OCI-LY3 (cell line): Measurements from ENCODE around the gene PPP2R2D.

Source experiments
- H2AFZ ChIP-seq: fragments of 200-600, 300-600 bp; shearing (Covaris generic); 2 replicates; pipeline ENCODE4 v1.6.0; 2014; ENCODE audit warnings: antibody characterized with exemption, low read depth, low read length
- H3K27ac ChIP-seq: fragments of 200-600, 300-600 bp; sonication (generic); 2 replicates; pipeline ENCODE4 v1.5.1; 2014; ENCODE audit warnings: mild to moderate bottlenecking, low read length, moderate library complexity, mixed read lengths
- H3K27me3 ChIP-seq: fragments of 200-600, 300-600 bp; sonication (generic); 2 replicates; pipeline ENCODE4 v1.6.1; 2014; ENCODE audit warnings: low read depth, low read length, mixed read lengths
- H3K36me3 ChIP-seq: fragments of 200-600, 300-600 bp; sonication (generic); replicated peaks from 2 replicates; pipeline ENCODE3; 2014; ENCODE audit warnings: low read depth, low read length, mixed read lengths
- H3K4me1 ChIP-seq: fragments of 300-600, 200-600 bp; sonication (generic); 2 replicates; pipeline ENCODE4 v1.6.1; 2014; ENCODE audit warnings: low read length, mixed read lengths
- H3K4me2 ChIP-seq: fragments of 200-600, 300-600 bp; sonication (generic); 2 replicates; pipeline ENCODE4 v1.6.1; 2014; ENCODE audit warnings: low read length, mixed read lengths
- H3K4me3 ChIP-seq: fragments of 300-600, 200-600 bp; sonication (generic); 2 replicates; pipeline ENCODE4 v1.5.1; 2014; ENCODE audit warnings: antibody characterized with exemption, mild to moderate bottlenecking, low read length, moderate library complexity
- H3K79me2 ChIP-seq: fragments of 300-600, 200-600 bp; shearing (Covaris generic); 2 replicates; pipeline ENCODE4 v1.6.1; 2014; ENCODE audit warnings: mild to moderate bottlenecking, low read length, mixed read lengths
- H3K9ac ChIP-seq: fragments of 300-600, 200-600 bp; shearing (Covaris generic); 2 replicates; pipeline ENCODE4 v1.6.0; 2014; ENCODE audit warnings: mild to moderate bottlenecking, low read length, moderate library complexity
- H3K9me3 ChIP-seq: fragments of 200-600, 300-600 bp; shearing (Covaris generic); 2 replicates; pipeline ENCODE4 v1.6.1; 2014; ENCODE audit warnings: low read length, mixed read lengths; ENCODE audit not compliant: insufficient read depth
- H4K20me1 ChIP-seq: fragments of 200-600, 300-600 bp; sonication (generic); 2 replicates; pipeline ENCODE4 v1.6.1; 2016; ENCODE audit warnings: low read length, mixed read lengths; ENCODE audit not compliant: insufficient read depth
- EZH2phosphoT487 ChIP-seq: fragments of 200-600 bp; shearing (Covaris generic); IDR thresholded peaks from 2 replicates; pipeline ENCODE4 v1.6.1; 2018; ENCODE audit warnings: antibody characterized with exemption, mixed run types, low read depth
- TF ChIP-seq, protein P1 (sequence below): fragments of 200-600, 300-600 bp; sonication (generic); IDR thresholded peaks from 2 replicates; pipeline ENCODE4 v1.5.1; 2014; ENCODE audit warnings: antibody characterized with exemption, low read length, low read depth

PPP2R2D gene

DNA sequence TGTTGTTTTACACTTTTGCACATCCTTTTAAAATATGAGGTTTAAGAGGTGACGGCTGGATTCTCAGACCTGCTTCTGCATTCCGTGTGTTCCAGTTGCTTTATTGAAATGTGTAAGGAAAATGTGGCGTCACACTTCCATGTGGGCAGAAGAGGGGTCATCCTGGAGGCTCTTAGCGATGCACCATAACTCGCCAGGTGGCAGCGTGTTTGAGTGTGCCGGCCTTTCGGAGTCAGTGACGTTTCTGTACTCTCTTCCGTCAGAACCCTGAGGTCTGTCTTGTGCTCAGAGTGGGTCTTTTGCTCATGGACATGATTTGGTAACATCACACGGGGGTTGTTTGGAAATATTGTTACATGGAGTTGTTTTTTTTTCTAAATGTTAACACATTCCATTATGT is 9.1 kb downstream of the PPP2R2D start:
- Histone ChIP-seq H3K9ac (no peak overlapping the region), H3K27me3 (no peaks in the 10 kb centered on the region), H4K20me1 (peaks cover 68% of the 10 kb centered on the region), H3K4me2 (no peak overlapping the region), H2AFZ (no peak overlapping the region), H3K79me2 (peaks cover 96% of the 10 kb centered on the region), H3K4me3 (no peak overlapping the region), H3K4me1 (no peaks in the 10 kb centered on the region), H3K27ac (no peak overlapping the region), H3K36me3 (peaks cover 20% of the 10 kb centered on the region), H3K9me3 (no peaks in the 10 kb centered on the region)
- TF ChIP-seq EZH2phosphoT487 = no peak
- TF ChIP-seq, protein P1, sequence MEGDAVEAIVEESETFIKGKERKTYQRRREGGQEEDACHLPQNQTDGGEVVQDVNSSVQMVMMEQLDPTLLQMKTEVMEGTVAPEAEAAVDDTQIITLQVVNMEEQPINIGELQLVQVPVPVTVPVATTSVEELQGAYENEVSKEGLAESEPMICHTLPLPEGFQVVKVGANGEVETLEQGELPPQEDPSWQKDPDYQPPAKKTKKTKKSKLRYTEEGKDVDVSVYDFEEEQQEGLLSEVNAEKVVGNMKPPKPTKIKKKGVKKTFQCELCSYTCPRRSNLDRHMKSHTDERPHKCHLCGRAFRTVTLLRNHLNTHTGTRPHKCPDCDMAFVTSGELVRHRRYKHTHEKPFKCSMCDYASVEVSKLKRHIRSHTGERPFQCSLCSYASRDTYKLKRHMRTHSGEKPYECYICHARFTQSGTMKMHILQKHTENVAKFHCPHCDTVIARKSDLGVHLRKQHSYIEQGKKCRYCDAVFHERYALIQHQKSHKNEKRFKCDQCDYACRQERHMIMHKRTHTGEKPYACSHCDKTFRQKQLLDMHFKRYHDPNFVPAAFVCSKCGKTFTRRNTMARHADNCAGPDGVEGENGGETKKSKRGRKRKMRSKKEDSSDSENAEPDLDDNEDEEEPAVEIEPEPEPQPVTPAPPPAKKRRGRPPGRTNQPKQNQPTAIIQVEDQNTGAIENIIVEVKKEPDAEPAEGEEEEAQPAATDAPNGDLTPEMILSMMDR = no peak

DNA sequence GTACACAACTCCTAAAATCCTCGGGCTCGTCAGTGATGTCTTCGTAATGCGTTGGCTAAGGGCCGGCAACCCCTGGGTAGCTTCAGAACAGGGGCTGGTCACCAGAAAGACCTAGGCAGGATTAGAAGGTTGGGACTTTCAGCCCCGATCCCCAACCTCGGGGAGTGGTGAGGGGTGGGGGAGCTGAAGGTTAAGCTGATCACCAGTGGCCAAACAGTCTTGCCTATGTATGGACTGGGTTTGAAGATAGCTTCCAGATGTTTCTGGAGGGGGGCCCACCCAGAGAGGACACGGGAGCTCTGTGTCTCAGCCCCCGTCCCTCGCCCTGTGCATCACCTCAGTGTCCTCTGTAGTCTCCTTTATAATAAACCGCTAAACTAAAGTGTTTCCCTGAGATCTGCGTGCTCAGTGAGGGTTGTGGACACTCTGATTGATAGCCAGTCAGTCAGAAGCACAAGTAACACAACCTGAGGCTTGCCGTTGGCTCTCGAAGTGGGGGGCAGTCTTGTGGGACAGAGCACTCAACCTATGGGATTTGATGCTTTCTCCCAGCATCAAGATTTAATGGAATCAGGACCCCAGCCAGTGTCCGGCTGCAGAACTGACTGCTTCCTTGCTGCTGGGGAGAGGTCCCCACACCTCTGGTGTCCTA is 10.0 kb downstream of the PPP2R2D start:
- Histone ChIP-seq H3K27ac (no peak overlapping the region), H3K4me3 (no peak overlapping the region), H3K79me2 (peaks cover 96% of the 10 kb centered on the region), H3K9ac (no peak overlapping the region), H2AFZ (no peak overlapping the region), H3K36me3 (peaks cover 16% of the 10 kb centered on the region), H3K4me1 (no peaks in the 10 kb centered on the region), H3K4me2 (no peak overlapping the region), H4K20me1 (peaks cover 66% of the 10 kb centered on the region), H3K9me3 (no peaks in the 10 kb centered on the region), H3K27me3 (no peaks in the 10 kb centered on the region)
- TF ChIP-seq EZH2phosphoT487 = no peak
- TF ChIP-seq, protein P1 = no peak

DNA sequence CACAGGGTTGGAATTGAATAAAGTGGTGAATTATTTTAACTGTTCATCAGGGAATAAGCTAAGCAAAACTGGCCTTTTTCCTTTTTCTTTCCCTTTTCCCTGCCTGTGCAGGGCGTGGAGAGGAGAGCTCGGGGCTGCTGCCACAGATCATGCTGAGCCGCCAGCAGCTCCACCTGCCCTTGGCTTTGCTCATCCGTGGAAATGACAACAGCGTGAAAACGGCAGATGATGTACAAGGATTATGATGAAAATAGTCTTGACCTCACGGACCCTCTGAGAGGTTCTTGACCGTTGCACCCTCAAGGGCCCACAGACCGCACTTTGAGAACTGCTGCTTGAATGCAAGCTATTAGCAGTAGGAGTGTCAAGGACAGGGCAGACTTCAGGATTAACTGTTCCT is 10.6 kb downstream of the PPP2R2D start:
- Histone ChIP-seq H2AFZ (no peak overlapping the region), H3K36me3 (peaks cover 14% of the 10 kb centered on the region), H3K9ac (no peak overlapping the region), H3K4me1 (no peaks in the 10 kb centered on the region), H3K79me2 (peaks cover 96% of the 10 kb centered on the region), H4K20me1 (peaks cover 60% of the 10 kb centered on the region), H3K27me3 (no peaks in the 10 kb centered on the region), H3K4me3 (no peak overlapping the region), H3K9me3 (no peaks in the 10 kb centered on the region), H3K27ac (no peak overlapping the region), H3K4me2 (no peak overlapping the region)
- TF ChIP-seq, protein P1 = no peak
- TF ChIP-seq EZH2phosphoT487 = no peak

DNA sequence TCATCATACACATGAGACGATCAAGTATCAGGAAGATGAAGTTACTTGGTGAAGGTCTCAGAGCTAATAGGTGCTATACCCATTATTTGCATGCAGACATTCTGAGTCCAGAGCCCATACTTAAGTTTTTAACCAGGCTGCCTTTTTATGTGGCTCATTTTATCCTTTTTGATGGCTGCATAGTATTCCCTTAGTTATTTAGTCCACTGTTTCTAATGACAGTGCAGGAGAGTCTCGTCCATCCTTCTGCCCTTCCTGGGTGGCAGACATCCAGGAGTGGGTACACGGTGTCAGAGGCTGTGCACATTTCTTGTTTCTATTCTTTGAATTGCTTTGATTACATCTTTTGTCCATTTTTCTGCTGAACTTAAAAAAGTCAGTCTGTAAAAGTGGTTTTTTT is 11.8 kb downstream of the PPP2R2D start:
- Histone ChIP-seq H4K20me1 (peaks cover 60% of the 10 kb centered on the region), H3K9me3 (no peaks in the 10 kb centered on the region), H3K4me2 (no peak overlapping the region), H3K79me2 (peaks cover 90% of the 10 kb centered on the region), H3K36me3 (peaks cover 14% of the 10 kb centered on the region), H3K4me3 (no peak overlapping the region), H3K27me3 (no peaks in the 10 kb centered on the region), H3K4me1 (no peaks in the 10 kb centered on the region), H3K27ac (no peak overlapping the region), H3K9ac (no peak overlapping the region), H2AFZ (no peak overlapping the region)
- no peak for TF ChIP-seq EZH2phosphoT487
- TF ChIP-seq, protein P1 = no peak
